Ovary (tissue), 3 donors: ENCODE measurements around the gene KRT24.

ENCODE experiments used
- CTCF ChIP-seq, 3 donors: fragments of 450-650 bp in 2 of 3; fragments of 200-600 bp in 1 of 3; IDR thresholded peaks; one replicate each; pipeline versions ENCODE4 v1.5.1 to v1.8.0; 2016 to 2022; ENCODE audit warnings: antibody characterized with exemption in 3 of 3, mild to moderate bottlenecking in 1 of 3
- EP300 ChIP-seq: sonication (generic); formaldehyde crosslinking; IDR thresholded peaks from one replicate; pipeline ENCODE4 v1.6.1; 2017; ENCODE audit warnings: antibody characterized with exemption
- donor health status: DM: no; HTN: no; CAD: no.

- TF ChIP-seq CTCF (IDR thresholded peaks at IDR 0.05), result no peak
- TF ChIP-seq EP300, result no peak
Observed at GRCh38 chr17:40751065-40751464, 47.5 kb upstream of the KRT24 start.
